GM11168 (cell line): ENCODE results near the gene ADAMTSL3.
"Not testable (repeated sequence)": the region's sequence is repeated elsewhere in the genome, so short reads cannot be mapped to it uniquely, and the experiment has no call there.

Source experiments
- in situ Hi-C: fragments of 300-500 bp; cut with MboI; formaldehyde crosslinking; loops from one replicate; pipeline ENCODE4 v1.12.0; 2022; ENCODE audit warnings: low sequenced_read_pairs; ENCODE audit not compliant: unreplicated experiment

The ADAMTSL3 gene

DNA sequence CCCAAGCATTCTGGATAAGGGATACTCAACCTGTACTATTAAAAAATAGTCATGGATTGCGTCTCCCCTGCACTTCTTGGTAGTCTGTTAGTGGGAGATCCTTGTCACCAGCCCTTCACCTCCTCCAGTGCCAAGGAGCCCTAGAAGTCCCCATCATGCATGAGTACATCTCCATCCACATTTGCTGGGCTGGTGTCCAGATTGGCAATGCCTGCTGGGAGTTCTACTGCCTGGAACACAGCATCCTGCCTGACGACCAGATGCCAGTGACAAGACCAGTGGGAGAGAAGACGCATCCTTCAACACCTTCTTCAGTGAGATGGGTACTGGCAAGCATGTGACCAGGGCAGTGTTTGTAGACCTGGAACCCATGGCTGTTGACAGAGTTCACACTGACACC, 85.7 kb downstream of the ADAMTSL3 start:
- in situ Hi-C loops = loop anchor here (25.0 kb wide), 1 partner anchor 273 kb away; no protein-coding TSS in a partner anchor

DNA sequence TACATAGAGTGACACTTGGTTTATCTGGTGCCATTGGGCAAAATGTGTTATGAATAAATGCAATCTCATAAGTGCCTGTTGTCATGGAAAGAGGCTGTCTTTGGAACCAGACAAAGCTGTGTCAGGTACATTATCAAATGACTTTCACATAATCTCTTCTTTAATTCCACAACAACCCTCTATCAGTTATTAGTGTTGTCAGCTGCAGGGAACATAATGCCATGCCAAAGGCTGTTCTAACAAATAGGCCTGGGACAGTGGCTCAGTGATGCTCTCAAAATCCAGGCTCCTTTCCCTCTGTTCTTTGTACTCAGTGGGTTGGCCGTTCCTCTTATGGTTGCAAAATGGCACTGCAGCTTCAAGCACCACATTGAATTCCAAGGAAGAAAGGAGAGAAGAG, 91.8 kb downstream of the ADAMTSL3 start:
- in situ Hi-C loops = loop anchor here (25.0 kb wide), 1 partner anchor 267 kb away; no protein-coding TSS in a partner anchor

DNA sequence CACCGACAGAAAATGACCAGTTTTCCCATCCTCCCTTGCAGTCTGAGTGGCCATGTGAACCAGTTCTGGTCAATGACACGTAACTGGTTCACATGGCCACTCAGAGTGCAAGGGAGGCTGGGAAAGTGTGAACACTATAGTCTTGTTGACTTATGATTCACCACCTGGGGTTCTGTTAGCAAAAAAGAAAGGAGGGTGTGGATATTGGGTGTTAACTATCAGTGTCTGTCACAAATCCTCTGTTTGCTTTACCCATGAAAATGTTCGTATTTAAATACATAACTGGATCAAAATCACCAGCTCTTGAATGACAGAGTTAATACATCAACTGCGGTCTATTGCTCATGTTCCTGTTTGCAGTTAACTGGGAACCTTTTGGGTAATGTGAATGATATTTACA, 92.3 kb downstream of the ADAMTSL3 start:
- in situ Hi-C loops = loop anchor here (25.0 kb wide), 1 partner anchor 266 kb away; no protein-coding TSS in a partner anchor

DNA sequence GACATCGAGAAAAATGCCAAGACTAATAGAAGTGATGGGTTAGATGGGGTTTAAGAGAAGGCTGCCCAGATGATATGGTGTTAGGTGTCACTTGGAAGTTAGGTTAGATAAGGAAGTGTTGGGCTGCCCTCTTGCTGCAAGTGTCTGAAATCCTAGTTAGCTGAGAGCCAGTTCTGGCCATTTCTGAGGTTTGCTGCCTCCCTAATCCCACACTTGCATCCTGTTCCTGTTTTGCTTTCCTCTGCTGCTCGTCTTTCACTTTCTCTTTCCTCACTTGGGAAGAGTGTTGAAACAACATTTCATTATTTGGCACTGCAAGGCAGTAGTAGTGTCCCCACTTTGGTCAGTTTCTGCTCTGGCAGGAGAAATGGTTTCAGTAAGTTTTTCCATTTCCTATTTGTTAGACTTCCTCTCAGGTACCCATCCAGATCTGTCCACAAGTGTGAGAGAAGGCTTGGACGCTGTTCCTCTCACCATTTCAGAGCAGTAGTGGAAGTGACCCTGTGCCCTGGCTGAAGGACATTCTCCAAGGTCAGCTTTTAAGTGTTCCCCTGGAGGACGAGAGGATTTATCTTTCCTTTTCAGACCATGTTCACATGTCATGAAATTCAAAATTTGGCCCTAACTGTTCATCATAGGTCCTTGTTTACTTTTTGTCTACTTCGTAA, 93.3 kb downstream of the ADAMTSL3 start:
- in situ Hi-C loops = loop anchor here (25.0 kb wide), 1 partner anchor 265 kb away; no protein-coding TSS in a partner anchor

DNA sequence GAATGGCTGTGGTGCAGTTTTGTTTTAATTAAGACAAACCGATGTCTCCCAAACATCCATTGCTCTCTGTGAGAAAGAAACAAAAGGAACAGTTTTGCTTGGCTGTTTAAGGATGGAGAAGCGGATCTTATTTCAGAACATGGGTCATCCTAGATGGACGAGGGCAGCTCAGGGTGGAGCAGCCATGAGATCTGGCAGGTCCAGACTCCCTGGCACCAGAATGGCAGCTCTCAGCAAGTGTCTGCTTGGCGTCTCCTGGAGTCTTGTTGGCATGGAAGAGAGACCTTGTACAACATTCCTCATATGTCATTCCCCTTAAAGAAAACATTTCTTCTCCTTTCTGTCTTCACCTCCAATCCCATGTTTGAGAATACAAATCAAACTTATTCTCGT, 93.8 kb downstream of the ADAMTSL3 start:
- in situ Hi-C loops = loop anchor here (25.0 kb wide), 1 partner anchor 265 kb away; no protein-coding TSS in a partner anchor

DNA sequence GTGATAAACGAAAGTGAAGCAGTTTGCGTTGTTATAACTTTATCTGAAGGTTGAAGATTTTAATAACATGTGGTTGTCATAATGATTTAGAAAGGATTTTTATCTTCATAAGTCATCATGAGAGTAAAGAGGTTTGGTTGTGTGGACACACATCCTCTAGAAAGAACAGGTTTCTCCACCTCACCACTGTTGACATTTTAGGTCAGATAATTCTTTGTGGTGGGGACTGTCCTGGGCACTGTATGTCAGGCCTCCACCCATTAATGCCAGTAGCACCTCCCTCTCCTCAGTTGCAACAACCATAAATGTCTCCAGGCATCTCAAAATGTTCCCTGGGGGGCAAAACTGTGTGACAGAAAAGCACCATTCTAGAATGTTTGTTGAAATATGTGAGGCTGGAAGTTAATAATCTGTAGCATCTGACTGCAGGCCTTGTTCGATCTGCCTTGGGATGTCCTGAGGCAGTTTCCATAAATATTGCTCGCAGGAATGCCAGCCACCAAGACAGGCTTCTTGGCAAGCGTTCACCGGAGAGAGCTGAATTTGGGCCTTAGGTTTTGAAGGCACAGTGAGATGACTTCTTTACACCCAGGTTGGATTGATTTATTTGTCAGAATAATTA, 100.1 kb downstream of the ADAMTSL3 start:
- in situ Hi-C loops = no loop called here

DNA sequence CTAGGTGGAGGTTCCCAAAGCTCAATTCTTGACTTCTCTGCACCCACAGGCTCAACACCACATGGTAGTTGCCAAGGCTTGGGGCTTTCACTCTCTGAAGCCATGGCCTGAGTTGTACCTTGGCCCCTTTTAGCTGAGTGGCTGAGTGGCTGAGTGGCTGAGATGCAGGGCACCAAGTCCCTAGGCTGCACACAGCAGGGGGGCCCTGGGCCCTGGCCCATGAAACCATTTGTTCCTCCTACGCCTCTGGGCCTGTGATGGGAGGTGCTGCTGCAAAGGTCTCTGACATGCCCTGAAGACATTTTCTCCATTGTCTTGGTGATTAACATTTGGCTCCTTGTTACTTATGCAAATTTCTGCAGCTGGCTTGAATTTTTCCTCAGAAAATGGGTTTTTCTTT, 103.4 kb downstream of the ADAMTSL3 start:
- in situ Hi-C loops = not testable (repeated sequence)

DNA sequence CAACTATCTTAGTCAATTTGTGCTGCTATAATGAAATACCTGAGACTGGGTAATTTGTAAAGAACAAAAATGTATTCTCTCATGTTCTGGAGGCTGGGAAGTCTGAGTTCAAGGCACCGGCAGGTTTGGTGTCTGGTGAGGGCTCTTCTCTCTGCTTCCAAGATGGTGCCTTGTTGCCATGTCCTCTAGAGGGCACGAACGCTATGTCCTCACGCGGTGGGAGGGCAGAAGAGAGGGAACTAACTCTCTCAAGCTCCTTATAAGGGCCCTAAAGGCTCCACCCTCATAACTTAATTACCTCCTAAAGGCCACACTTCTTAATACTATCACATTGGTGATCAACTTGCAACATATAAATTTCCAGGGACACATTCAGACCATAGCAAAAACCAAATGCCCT, 108.4 kb downstream of the ADAMTSL3 start:
- in situ Hi-C loops = no loop called here

DNA sequence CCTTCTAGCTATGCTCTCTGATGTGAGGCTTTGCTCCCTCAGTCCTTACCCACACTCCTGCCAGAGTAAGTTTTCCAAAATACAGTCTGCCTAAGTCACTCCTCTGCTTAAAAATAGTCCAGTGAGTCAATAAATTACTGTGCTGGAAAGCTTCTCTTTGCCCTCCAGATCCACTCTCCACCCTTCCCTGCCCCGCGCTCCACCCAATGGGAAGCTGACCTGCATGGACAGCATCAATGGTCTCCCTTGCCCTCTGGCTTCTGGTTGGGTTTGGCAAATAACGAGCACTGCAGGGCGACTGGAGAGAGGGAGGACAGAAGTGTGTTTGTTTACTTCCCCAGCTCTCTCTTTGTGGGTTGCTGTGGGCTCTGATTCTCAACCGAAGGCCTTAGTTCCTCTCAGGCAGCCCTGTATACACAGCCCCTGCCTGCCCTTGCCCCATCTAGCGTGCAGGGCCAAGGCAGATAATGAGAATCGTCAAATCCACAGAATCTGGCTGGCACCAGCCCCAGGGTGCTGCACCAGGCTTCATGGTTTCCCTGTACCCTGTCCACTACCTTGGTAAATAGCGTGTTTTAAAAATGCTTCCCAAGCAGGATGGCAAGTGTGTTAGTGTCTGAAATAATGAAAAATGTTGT, 110.4 kb downstream of the ADAMTSL3 start:
- in situ Hi-C loops = no loop called here

DNA sequence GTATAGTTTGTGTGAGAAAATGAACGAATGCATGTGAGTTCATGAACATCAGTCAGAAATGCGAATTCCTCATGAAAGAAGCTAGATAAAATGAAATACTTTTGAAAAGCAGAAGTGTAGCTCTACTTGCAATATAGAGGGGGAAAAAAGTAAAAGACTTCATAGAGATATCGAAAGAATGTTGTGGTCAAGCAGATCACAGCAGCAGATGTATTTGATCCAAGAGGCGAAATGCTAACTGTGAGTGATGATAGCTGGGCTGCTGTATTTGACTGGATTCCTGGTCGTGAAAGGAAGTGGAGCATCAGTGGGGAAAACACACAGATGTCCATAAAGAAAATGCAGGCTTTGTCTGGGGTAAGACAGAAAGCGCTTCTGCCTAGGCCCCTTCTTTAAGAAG, 112.4 kb downstream of the ADAMTSL3 start:
- in situ Hi-C loops = no loop called here

DNA sequence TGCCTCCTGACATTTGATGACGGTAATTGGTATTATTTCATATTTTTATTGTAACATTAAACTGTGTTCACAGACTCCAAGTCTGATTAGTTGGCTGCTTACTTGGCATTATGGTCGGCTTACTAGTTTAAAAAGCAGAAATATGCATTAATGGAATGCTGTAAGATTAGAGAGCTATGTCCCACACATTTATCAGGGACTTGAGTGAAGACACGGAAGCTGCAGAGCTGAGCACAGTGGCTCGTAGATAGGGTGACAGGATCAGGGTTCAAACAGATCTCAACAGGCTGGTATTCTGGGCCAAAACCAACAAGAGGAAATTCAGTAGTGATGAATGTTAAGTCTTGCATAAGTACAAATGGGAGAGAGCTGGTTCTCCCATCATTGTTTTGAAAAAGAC, 113.8 kb downstream of the ADAMTSL3 start:
- in situ Hi-C loops = no loop called here

DNA sequence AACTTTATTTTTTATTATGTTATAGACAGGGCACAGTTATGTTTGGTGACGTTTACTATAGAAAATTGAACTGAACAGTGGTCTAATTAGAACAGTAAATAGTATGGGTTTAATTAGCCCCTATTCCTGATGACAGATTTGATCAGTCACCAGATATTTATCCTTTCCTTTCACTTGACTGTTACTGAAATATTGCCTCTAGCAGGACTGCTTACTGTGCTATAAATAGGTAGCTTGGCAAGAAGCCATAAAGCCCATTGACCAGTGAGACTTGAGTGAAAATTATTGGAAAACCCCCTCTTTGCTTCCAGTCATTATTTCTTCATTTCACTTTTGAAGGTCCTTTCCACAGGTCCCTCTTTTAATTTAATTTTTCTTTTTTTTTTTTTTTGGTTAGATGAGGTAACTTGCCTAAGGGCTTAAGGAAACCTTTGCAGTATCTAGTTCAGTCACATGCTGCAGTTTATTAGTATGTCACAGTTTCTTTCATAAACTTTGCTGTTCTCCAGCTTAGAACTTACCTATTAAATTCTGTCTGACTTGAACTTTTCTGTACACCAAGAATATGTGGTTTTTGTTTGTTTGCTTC, 115.6 kb downstream of the ADAMTSL3 start:
- in situ Hi-C loops = no loop called here

DNA sequence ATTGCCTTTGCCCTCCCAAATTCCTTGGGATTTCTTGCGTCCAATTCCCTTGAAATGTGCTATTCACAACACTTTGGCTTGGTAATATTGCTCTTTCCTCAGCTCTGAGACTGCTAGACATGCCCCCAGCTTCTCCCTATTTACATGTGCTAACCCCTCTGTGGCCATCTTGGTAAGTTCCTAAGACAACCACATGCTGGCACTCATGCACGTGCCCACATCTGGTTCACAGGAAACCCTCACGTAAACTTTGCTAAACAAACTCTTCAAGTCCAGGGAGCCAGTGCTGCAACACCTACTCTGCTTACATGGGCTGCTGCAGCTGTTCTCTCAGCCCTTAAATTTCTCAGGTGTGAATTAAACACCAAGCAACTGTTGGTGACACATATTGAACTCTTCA, 121.8 kb downstream of the ADAMTSL3 start:
- in situ Hi-C loops = loop anchor here (25.0 kb wide), 1 partner anchor 262 kb away; no protein-coding TSS in a partner anchor

DNA sequence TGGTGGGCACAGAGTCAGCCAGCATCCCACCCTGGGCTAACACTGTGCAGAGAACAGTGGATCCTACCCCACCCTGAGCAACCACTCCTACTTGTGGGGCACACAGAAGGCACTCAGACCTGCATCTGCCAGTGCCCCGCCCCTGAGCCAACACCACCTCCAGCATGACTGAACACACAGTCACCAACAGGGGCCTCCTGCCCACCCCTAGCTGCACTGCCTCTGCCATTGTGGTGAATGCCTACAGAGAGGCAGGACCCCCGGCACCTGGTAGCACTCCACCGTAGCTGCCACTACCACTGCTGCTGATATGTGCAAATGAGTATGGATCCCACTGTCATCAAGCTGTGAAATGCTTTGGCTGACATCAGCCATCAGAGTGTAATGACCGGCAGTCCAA, 123.1 kb downstream of the ADAMTSL3 start:
- in situ Hi-C loops = loop anchor here (25.0 kb wide), 1 partner anchor 260 kb away; no protein-coding TSS in a partner anchor

DNA sequence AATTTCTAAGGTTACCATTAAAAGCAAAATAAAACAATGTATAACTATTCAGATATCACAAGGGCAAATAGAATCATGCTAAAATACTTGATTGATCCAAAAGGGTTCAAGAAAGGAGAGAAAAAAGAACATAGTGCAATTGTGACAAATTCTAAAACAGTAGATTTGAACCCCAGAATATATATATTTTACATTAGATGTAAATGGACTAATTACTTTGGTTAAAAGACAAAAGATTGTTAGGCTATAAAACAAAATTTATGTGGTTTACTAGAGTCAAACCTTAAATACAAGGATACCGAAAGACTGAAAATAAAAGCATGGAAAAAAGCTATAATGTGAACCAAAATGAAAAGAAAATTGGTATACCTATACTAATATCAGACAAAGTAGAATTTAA, 129.3 kb downstream of the ADAMTSL3 start:
- in situ Hi-C loops = loop anchor here (25.0 kb wide), 1 partner anchor 254 kb away; no protein-coding TSS in a partner anchor

DNA sequence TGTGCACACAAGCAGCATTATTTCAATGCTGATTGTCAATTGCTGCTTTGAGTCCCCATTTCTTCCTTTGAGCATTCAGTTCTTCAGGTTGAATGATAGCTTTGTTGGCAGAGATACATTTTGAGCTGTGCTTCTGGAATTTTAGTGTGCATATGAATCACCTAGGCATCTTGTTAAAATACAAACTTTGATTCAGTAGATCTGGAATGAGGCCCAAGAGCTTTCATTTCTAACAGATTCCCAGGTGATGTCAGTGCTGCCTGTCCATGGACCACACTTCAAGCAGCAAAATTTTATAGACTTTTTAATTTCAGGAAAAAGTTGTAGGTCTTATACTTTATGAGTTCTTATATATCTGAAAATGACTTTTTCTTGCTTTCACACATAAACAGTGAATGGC, 131.1 kb downstream of the ADAMTSL3 start:
- in situ Hi-C loops = loop anchor here (25.0 kb wide), 1 partner anchor 252 kb away; no protein-coding TSS in a partner anchor

DNA sequence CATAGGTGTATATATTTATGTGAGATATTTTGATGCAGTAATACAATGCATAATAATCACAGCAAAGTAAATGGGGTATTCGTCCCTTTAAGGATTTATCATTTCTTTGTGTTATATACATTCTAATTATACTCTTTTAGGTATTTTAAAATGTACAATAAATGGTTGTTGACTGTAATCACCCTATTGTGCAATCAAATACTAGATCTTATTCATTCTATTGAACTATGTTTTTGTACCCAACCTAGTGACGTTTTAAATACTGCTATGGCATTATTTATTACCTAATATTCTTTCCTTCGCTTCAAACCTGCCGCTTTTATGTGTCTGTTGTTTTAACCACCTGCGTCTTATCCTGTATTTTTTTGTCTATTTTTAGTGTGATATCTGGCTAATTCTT, 132.4 kb downstream of the ADAMTSL3 start:
- in situ Hi-C loops = loop anchor here (25.0 kb wide), 1 partner anchor 251 kb away; no protein-coding TSS in a partner anchor

DNA sequence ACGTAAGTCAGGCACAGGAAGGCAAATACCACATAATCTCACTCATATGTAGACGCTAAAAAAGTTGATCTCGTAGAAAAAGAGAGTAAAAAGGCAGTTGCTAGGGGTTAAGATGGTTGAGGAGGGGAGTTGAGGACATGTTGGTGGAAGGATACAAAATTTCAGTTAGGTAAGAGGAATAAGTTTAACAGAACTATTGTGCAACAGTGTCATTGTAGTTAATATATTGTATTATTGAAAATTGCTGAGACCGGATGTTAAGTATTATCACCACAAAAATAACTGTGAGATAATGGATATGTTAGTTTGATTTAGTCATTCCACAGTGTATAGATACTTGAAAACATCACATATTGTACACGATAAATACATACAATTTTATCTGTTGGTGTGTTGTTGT, 139.1 kb downstream of the ADAMTSL3 start:
- in situ Hi-C loops = loop anchor here (25.0 kb wide), 1 partner anchor 244 kb away; no protein-coding TSS in a partner anchor

DNA sequence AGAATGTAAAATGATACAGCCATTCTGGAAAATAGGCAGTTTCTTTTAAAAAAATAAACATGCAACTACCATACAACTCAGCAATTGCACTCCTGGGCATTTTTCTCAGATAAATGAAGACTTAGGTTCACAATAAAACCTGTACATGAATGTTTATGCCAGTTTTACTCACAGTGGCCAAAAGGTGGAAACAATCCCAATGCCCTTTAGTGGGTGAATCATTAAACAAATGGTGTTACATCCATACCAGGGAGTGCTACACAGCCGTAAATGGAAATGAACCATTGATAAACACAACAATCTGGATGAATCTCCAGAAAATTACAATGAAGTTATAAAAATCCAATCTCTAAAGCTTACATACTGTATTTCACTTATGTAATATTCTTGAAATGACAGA, 140.3 kb downstream of the ADAMTSL3 start:
- in situ Hi-C loops = loop anchor here (25.0 kb wide), 1 partner anchor 243 kb away; no protein-coding TSS in a partner anchor

DNA sequence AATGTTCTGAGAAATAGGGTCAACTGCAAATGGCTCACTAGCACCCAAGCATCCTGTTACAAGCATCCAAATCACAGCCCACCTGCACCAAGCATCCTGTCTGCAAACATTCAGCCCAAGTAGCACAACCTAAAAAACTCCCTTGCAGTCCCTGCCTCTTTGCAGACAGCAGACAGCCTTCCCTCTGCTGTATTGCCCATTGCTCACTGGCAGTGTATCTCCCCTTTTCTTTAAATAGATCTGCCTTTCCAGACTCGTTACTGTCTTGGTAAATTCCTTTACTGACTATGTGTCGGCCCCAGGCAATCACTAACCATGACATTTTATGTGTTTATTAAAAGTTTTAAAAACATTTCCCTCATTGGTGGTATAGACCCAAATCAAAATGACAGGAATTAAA, 155.4 kb downstream of the ADAMTSL3 start:
- in situ Hi-C loops = no loop called here
